Glomerular visceral epithelial cell (primary cell): ENCODE data around the gene INHBC.
A peak's percentile ranks its signal among the peaks of the same experiment; 100 is the strongest.
"Not testable (repeated sequence)": the region's sequence is repeated elsewhere in the genome, so short reads cannot be mapped to it uniquely, and the experiment has no call there.

Experiments used
- DNase-seq: peaks from one replicate; pipeline ENCODE4 v3.0.0-alpha.2; 2016; ENCODE audit errors: extremely low spot score

INHBC gene

DNA sequence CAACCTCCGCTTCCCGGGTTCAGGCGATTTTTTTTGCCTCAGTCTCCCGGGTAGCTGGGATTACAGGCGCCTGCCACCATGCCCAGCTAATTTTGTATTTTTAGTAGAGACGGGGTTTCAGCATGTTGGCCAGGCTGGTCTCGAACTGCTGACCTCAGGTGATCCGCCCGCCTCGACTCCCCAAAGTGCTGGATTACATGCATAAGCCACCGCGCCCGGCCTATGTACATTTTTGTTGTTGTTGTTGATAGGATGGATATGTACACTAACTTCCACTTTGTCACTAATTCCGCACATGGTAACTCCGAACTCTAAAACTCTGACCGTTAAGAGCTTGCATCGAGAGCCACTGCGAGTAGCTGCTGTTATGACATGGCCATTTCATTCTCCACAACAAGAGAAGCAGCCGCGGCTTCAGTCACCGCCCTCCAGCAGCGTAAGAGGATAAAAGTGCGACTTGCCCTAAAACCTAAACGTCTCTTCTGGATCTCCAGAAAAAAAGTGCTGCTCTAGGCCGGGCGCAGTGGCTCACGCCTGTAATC lies 52.5 kb downstream of the INHBC start:
- DNase-seq: no peak

DNA sequence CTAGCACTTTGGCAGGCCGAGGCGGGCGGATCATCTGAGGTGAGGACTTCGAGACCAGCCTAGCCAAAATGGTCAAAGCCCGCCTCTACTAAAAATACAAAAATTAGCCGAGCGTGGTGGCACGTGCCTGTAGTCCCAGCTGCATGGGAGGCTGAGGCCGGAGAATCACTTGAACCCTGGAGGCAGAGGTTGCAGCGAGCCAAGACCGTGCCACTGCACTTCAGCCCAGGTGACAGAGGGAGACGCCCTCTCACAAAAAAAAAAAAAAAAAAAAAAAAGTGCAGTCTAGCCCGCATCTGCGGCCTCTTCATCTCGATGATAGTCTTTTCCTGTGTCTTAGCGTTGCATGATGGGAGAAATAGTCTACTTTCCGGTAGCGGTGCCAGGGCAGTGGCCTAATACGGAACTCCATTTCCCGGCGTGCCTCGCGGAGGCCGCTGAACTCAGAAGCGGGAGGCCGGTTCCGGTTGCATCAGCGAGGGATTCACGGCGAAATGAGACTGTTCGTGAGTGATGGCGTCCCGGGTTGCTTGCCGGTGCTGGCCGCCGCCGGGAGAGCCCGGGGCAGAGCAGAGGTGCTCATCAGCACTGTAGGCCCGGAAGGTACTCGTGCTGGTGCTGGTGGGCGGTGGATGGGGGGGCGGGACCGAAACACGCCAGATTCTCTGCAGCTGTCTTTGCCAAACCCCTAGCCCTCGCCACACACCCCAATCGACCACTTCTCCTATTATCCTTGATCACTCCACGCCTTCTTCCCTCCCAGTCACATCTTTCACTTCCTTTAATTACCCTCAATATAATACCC lies 53.2 kb downstream of the INHBC start, which contains the start of gene MARS1:
Gene MARS1, plus strand, starts transcription at position 472 of the 805 bp plus-strand sequence. Its CDS starts 23 bp downstream, at position 495.
- peak; percentile 93 for DNase-seq

DNA sequence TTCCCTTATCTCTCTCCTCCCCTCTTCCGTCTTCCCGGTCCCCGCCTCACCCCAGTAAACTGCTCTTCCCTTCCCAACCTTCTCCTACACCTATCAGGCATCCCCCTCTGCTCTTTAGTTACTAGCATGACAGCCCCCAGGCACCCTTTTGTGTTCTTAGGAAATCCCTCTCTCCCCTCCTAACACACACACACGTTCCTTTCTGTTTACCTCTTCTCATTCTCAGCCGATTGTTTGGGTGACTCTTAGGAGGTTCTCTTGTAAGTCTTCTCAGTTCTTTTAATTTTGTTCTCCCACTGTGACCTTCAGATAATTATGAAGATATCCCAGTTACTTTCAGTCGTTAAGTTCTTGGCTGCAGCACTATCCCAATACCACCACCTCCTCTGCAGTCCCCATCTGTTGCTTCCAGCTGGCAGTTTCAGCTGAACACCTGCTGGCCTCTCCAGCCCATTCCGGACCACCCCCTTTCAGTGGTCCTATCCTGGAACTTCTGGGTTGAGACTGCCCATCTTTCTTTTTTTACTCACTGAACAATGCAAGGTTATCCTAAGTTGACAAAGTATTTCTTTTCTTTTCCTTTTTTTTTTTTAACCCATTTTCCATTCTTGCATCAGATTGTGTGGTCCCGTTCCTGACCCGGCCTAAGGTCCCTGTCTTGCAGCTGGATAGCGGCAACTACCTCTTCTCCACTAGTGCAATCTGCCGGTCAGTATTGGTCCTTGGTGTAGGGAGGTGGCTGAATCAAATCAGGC lies 54.0 kb downstream of the INHBC start:
- no peak for DNase-seq

DNA sequence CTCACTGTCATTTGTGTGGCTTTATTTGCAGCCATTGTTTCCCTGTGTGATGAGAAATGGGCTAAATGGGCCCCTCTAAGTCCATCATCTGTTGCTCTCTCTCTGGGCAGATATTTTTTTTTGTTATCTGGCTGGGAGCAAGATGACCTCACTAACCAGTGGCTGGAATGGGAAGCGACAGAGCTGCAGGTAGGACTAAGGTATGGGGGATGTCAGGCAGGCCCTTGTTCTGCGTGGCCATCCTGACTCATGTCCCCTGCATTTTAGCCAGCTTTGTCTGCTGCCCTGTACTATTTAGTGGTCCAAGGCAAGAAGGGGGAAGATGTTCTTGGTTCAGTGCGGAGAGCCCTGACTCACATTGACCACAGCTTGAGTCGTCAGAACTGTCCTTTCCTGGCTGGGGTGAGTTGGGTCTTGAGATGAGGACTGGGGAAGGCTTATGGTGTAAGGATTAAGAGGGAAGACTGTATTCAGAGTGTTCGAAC lies 54.6 kb downstream of the INHBC start:
- DNase-seq: peak; percentile 31

DNA sequence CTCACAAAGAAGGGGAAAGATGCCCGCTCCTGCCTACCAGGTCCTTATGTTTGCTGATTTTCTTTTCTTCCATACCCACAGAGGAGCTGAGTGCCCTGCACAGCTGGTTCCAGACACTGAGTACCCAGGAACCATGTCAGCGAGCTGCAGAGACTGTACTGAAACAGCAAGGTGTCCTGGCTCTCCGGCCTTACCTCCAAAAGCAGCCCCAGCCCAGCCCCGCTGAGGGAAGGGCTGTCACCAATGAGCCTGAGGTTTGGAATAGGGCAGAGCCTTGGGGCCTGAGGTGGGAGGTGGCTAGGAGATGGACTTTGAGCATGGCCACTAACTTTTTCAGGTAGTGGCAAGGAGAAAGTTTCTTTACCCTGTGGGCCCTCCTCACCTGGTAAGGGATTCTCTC lies 55.5 kb downstream of the INHBC start:
- no peak for DNase-seq

DNA sequence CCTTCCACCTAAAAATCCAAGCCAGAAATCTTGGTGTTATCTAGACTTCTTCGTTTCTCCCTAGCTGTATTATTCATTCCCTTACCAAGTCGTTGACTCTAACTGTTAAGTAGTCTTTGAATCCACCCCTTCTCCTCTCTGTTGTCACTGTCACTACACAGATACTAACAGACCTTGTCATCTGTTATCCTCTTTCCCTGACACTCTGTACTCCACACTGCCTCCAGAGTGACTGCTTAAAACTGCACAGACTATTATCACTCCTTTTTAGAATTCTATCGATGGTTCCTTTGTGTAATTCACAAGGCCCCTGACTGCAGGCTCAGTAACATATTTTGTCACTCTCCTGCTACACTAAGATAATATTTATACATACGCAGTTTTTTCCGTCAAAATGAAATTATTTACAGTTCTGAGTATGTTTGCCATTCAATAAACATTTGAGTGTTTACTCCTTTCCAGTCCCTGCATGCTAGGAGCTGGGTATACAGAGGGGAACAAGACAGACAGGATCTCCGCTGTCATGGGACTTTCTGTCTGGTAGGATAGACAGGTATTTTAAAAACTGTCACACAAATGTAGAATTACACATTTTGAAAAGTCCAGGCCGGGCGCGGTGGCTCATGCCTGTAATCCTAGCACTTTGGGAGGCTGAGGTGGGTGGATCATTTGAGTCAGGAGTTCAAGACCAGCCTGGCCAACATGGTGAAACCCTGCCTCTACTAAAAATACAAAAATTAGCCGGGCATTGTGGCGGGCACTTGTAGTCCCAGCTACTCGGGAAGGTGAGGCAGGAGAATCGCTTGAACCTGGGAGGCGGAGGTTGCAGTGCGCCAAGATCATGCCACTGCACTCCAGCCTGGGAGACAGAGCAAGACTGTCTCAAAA lies 57.1 kb downstream of the INHBC start:
- no peak for DNase-seq

DNA sequence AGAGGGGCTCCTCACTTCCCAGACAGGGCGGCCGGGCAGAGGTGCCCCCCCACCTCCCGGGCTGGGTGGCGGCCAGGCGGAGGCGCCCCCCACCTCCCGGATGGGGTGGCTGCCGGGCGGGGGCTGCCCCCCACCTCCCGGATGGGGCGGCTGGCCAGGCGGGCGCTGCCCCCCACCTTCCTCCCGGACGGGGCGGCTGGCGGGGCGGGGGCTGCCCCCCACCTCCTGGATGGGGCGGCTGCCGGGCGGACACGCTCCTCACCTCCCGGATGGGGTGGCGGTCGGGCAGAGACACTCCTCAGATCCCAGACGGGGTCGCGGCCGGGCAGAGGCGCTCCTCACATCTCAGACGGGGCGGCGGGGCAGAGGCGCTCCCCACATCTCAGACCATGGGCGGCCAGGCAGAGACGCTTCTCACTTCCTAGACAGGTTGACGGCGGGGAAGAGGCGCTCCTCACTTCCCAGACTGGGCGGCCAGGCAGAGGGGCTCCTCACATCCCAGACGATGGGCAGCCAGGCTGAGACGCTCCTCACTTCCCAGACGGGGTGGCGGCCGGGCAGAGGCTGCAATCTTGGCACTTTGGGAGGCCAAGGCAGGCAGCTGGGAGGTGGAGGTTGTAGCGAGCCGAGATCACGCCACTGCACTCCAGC lies 60.6 kb downstream of the INHBC start:
- DNase-seq: not testable (repeated sequence)

DNA sequence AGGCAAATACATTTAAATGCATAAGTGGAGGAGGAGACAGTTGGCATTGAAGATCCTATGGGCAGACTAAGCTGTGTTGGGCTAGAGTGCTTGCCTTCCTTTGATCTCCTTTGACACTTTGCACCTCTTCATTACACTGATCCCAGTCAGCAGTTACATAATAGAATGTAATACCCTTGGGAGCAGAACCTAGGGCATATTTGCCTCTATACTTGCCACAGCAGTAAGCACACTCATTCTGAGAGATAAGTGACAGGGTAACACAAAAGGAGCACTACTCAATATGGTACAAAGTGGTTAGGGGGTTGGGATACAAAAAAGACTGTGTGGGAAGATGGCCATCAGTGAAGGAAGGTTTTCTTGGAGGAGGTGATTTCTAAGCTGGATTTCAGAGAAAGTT lies 62.2 kb downstream of the INHBC start:
- DNase-seq: no peak

DNA sequence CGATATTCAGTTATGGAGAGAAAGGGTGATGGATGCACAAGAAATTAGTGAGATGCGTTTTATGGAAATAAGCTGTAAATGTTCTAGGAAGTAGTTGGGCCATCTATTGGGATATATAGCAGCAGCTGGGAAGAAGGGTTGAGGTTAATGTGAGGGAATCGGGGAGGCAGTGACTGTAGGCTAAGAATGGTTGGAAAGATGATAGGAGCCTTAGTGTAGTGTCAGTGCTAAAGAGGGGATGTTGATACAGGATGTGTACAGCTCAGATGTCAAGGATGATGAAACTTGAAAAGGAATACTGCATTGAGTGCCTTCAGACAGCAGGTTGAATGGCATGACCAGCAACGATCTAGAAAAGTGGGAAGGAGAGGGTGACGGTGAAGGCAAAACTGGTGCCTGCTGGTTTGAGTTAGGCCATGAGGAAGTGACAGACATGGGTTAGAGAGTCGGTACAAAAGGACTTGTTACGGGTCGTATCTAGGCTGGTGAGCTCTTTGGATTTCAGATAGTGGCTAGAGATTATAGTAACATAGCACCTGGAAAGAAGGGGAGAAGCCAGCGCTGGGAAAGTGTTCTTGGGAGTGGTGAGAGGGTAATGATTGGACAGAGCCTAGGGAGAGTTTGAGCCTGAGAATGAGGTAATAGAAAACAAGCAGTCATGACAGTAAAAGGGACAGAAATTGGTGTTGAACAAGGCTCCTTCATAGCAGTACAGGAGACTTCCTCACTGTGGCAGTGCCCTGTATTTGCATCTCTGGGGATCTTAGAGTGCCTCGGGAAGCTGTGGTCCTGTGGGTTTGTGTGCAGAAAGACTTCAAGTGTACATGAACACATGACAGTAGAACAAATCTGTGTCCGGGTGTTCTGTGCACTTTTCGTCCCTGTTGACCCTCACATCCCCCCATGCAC lies 62.9 kb downstream of the INHBC start:
- no peak for DNase-seq

DNA sequence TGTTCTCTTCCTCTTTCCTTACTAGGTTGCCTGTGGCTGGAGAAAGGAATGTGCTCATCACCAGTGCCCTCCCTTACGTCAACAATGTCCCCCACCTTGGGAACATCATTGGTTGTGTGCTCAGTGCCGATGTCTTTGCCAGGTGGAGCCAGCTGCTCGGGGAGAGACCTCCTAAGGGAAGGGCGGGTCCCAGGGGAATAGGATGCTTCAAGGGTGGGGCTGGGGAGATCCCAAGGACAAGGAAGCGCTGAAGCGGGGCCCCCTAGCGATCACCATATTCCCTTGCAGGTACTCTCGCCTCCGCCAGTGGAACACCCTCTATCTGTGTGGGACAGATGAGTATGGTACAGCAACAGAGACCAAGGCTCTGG lies 63.5 kb downstream of the INHBC start:
- DNase-seq: no peak

DNA sequence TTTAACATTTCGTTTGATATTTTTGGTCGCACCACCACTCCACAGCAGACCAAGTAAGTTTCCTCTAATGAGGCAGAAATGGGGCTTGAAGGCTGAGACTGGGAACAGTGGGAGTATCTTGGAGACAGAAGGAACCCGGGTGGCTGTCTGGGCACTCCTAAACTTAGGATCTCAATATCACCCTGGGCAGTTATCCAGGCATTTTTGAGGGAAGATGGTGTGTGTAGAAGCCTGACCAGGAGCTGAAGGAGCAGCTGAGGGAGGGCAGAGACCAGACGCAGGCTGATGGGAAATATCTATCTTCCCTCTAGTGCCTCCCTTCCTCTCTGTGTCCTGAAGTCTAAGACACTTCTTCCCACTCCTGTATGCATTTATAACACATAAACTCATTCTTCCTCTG lies 64.0 kb downstream of the INHBC start:
- DNase-seq: no peak

DNA sequence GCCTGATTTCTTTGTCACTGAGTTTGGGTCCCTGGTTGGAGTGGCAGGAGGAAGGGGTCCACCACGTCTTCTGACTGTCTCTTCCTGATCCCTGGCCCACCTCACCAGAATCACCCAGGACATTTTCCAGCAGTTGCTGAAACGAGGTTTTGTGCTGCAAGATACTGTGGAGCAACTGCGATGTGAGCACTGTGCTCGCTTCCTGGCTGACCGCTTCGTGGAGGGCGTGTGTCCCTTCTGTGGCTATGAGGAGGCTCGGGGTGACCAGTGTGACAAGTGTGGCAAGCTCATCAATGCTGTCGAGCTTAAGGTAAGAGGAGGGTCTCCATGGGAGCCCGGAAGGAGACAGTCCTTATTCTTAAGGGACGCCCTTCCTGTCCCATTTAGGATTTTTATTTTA lies 65.6 kb downstream of the INHBC start:
- no peak for DNase-seq
